T-helper 1 cell (primary cell): ENCODE data around the gene PRELID2.

ENCODE experiments used
- DNase-seq, 5 donors: peaks; one replicate each; pipeline ENCODE4 v3.0.0-alpha.2; 2012 to 2020

PRELID2 gene

GRCh38 chr5:145793574-145793973 is 41.6 kb downstream of the PRELID2 start:
- no peak for DNase-seq

- no peak for DNase-seq
Measured at GRCh38 chr5:145792840-145793239, 42.3 kb downstream of the PRELID2 start.

- no peak for DNase-seq
Measured at GRCh38 chr5:145791866-145792265, 43.3 kb downstream of the PRELID2 start.

DNA sequence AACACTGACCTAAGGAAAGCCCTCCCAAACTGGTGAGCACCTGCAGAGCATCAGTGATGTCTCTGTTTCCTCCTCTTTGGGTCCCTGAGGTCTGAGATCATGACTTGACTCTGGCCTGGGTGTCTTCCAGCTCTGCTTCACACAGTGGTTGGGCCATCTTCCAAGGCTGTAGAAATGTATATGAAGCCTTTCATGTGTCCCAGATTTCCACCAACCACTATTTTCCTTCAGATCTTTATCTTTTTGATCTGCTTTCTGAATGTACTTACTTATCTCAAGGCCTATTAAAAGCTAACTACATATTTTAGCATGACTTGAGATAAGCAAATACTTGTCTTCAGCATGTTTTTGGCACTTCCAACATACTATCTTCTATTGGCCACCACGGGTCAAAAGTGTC is 47.1 kb downstream of the PRELID2 start:
- no peak for DNase-seq

- DNase-seq, result no peak
Measured at GRCh38 chr5:145787507-145787906, 47.6 kb downstream of the PRELID2 start.

DNA sequence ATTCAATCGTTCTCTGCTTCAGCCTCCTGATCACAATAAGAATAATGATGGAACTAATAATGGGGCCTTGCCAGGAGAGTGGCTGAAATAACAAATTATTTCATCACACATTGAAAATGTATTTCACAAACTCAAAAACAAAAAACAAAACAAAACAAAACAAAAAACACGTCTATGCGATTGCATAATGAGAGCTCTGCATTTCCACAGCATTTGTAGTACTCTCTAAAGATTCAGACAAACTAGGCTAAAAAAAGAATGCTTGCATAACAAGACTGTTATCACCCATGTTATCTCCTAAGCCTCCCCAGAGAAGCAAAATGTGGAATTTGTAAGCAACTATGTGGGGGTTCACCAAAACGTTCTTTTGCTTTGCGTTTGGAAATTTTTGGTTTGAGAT is 48.1 kb downstream of the PRELID2 start:
- DNase-seq, result no peak

DNA sequence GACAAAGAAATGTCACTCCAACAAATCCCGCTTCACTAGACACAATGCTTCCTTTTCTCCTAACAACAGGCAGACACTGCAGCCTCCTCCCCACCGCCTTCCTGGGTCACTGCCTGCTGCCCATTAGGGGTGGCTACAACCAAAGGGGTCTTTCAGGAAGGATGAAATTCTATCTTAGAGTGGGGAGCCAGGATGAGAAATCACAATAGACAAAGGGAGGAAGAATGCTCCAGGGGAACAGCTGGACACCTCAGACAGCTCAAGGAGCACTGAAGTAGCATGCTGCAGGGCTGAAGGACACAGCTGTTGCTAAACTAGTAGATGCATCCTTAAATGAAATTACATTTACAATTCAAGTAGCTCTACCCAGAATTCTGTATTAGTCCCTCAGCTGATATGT is 54.2 kb downstream of the PRELID2 start:
- no peak for DNase-seq

GRCh38 chr5:145778144-145778900 is 56.8 kb downstream of the PRELID2 start:
- no peak for DNase-seq

- DNase-seq, result no peak
Measured at GRCh38 chr5:145777445-145778063, 57.6 kb downstream of the PRELID2 start.

GRCh38 chr5:145776886-145777285 is 58.3 kb downstream of the PRELID2 start:
- DNase-seq, result no peak

- no peak for DNase-seq
Measured at GRCh38 chr5:145775893-145776444, 59.2 kb downstream of the PRELID2 start.

GRCh38 chr5:145775411-145775810 is 59.7 kb downstream of the PRELID2 start:
- no peak for DNase-seq

GRCh38 chr5:145774442-145774841 is 60.7 kb downstream of the PRELID2 start:
- no peak for DNase-seq

- no peak for DNase-seq
Measured at GRCh38 chr5:145772466-145772865, 62.7 kb downstream of the PRELID2 start.

- no peak for DNase-seq
Measured at GRCh38 chr5:145768863-145769262, 66.3 kb downstream of the PRELID2 start.

- DNase-seq, result no peak
Measured at GRCh38 chr5:145764325-145764724, 70.8 kb downstream of the PRELID2 start.

DNA sequence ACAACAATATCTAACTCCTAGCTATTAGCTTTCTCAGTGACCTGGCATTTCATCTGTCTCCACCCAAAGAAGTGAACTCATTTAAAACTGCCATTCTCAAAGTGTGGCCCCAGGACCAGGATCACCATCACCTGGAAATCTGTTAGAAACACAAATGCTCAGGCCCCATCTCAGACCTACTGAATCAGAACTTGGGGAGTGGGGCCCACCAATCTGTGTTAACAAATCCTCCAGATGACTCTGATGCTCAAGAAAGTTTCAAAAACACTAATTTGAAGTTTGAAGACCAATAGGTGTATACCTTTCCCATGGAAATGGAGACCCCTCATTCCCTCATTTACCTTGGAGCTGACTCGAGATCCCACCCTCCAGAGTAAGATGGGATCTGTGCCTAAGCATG is 72.3 kb downstream of the PRELID2 start:
- DNase-seq, result no peak

- DNase-seq, result no peak
Measured at GRCh38 chr5:145761254-145761653, 73.9 kb downstream of the PRELID2 start.

DNA sequence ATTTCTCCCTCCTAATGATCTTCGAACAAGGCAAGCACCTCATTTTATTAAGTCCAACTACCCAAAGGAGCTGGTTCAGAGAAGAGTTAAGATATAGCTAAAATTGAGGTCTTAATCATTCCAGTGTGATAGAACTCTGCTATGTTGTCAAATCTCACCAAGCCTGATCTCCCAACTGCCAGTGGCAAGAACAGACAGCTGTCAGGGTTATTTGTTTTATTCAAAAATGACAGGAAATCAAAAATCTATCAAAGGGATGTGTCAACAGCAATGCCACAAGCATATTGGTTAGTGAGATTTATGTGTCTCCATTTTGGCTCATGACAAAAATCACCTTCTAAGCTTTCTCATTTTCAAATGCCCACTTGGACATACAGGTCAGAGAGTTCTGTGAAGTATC is 74.5 kb downstream of the PRELID2 start:
- no peak for DNase-seq

GRCh38 chr5:145752947-145753346 is 82.2 kb downstream of the PRELID2 start:
- no peak for DNase-seq

- DNase-seq, result peak in 1 of 5 donors; percentile 17
Measured at GRCh38 chr5:145752534-145752933, 82.6 kb downstream of the PRELID2 start.

GRCh38 chr5:145750199-145750598 is 84.9 kb downstream of the PRELID2 start:
- no peak for DNase-seq

DNA sequence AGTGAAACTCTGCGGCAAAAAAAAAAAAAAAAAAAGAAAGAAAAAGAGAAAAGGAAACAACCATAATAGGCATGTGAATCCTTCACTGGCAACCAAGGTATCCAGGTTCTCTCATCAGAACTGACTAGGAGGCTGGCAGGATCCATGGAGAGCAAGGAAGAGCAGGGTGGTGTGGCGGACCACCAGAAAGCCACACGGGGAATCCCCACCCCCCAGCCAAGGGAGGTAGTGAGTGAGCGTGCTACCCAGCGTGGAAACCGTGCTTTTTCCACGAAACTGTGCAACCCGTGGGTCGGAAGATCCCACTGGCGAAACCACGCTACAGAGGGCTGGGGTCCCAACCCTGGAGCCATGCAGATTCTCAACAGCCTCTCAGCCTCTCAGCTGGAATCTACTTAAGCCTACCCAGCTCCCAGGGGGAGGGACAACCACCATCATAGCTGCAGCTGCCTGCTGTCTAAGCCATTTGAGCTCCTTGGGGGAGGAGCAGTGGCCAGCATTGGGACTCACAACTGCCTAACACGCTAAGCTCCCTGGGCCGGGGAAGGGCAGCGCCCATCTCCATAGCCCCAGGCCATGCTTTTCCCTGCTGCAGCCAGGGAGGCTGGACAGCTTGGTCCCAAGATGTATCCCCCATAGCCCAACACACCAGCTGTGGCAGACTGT is 91.6 kb downstream of the PRELID2 start:
- no peak for DNase-seq

- DNase-seq, result no peak
Measured at GRCh38 chr5:145739843-145740242, 95.3 kb downstream of the PRELID2 start.
